Right renal pelvis (tissue), 4 donors: ENCODE data around the gene TIPARP. TPM values are rescaled to one million over a fixed set of nuclear protein-coding genes. Genes with fewer than 3 reads are reported as not detected.
"Not testable (repeated sequence)": the region's sequence is repeated elsewhere in the genome, so short reads cannot be mapped to it uniquely, and the experiment has no call there.

Source experiments
- DNase-seq, 4 donors: peaks; one replicate each; pipeline ENCODE4 v3.0.0-alpha.2; 2013; ENCODE audit warnings: low read depth in 4 of 4, low spot score in 3 of 4, missing footprints in 1 of 4
- polyA plus RNA-seq, 4 donors: library from polyadenylated mRNA; unstranded; fragments of 120-200 nt; gene quantifications; one replicate each; pipeline ENCODE4 v1.2.1, GENCODE V29; 2013; ENCODE audit not compliant: insufficient read length in 4 of 4

Gene TIPARP
- polyA plus RNA-seq, 4 donors: 22.1 to 31.1 (median 28.6) TPM

- no peak for DNase-seq
These were observed 29.4 kb upstream of the TIPARP start for GRCh38 chr3:156644958-156645357.

GRCh38 chr3:156646958-156647357 is 27.4 kb upstream of the TIPARP start:
- DNase-seq: no peak

GRCh38 chr3:156648086-156648485 is 26.3 kb upstream of the TIPARP start:
- no peak for DNase-seq

GRCh38 chr3:156649681-156650080 is 24.7 kb upstream of the TIPARP start:
- no peak for DNase-seq

- not testable (repeated sequence) for DNase-seq
These were observed 21.7 kb upstream of the TIPARP start for GRCh38 chr3:156652661-156653060.

GRCh38 chr3:156654834-156655233 is 19.6 kb upstream of the TIPARP start:
- no peak for DNase-seq

GRCh38 chr3:156655819-156656550 is 18.4 kb upstream of the TIPARP start:
- no peak for DNase-seq

- DNase-seq: no peak
These were observed 16.9 kb upstream of the TIPARP start for GRCh38 chr3:156657440-156657839.

GRCh38 chr3:156657862-156658731 is 16.3 kb upstream of the TIPARP start:
- no peak for DNase-seq

GRCh38 chr3:156658732-156659090 is 15.7 kb upstream of the TIPARP start:
- DNase-seq: no peak

- DNase-seq: no peak
These were observed 15.1 kb upstream of the TIPARP start for GRCh38 chr3:156659260-156659659.

GRCh38 chr3:156661155-156661554 is 13.2 kb upstream of the TIPARP start:
- DNase-seq: no peak

- no peak for DNase-seq
These were observed 10.2 kb upstream of the TIPARP start for GRCh38 chr3:156664011-156664830.

- DNase-seq: no peak
These were observed 9.6 kb upstream of the TIPARP start for GRCh38 chr3:156664831-156665178.

GRCh38 chr3:156665291-156665690 is 9.1 kb upstream of the TIPARP start:
- DNase-seq: no peak

- DNase-seq: no peak
These were observed 8.3 kb upstream of the TIPARP start for GRCh38 chr3:156666073-156666472.

- no peak for DNase-seq
These were observed 6.2 kb upstream of the TIPARP start for GRCh38 chr3:156668073-156668763.

- DNase-seq: no peak
These were observed 4.3 kb upstream of the TIPARP start for GRCh38 chr3:156670077-156670476.

GRCh38 chr3:156670652-156671051 is 3.7 kb upstream of the TIPARP start:
- DNase-seq: no peak

GRCh38 chr3:156673732-156674045 is 701 bp upstream of the TIPARP start:
- DNase-seq: no peak
